Measurements from ENCODE around the gene KCND2.

DNA sequence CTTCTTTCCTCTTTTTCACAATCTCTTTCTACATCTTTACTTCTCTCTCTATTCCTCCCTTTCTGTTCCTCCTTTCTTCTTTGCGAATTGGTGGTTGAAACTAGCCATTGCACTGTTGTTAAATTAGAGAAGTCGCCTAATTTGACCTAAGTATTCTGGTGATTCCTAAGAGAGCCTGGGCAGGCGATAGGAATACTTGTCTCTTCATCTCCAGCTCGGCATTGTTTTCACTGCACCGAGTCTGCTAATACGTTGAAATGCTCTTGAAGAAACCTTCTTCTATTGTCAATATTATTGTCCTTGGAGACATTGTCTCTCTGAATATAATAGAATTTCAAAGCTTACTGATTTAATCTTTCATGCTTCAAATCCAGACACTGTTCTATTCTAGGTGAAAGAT is 31.7 kb downstream of the KCND2 start:
- TF ChIP-seq CTCF (IDR thresholded peaks at IDR 0.05) (no peak), EP300 (IDR thresholded peaks at IDR 0.05) (no peak), POLR2AphosphoS5 (IDR thresholded peaks at IDR 0.05) (no peak)

Measured in esophagus muscularis mucosa (tissue), 4 donors.